Thoracic aorta (tissue), 2 donors: ENCODE data around the gene PCDH10. TPM values are rescaled to one million over a fixed set of nuclear protein-coding genes. Genes with fewer than 3 reads are reported as not detected.
"Not testable (repeated sequence)": the region's sequence is repeated elsewhere in the genome, so short reads cannot be mapped to it uniquely, and the experiment has no call there.

Experiments
- ATAC-seq: fragments of 150-250 bp; one replicate; pipeline ENCODE4 v1.8.0; 2017; ENCODE audit warnings: low read depth; ENCODE audit not compliant: insufficient number of reproducible peaks, low FRiP score
- DNase-seq: peaks from one replicate; pipeline ENCODE4 v3.0.0-alpha.2; 2020; ENCODE audit warnings: low spot score
- H3K27ac ChIP-seq, 2 donors: fragments of 200-600 bp; sonication (generic); 1 replicate in 1 of 2; 2 replicates in 1 of 2; pipeline ENCODE4 v1.5.1; 2016; ENCODE audit warnings: mild to moderate bottlenecking in 2 of 2, moderate library complexity in 2 of 2
- H3K27me3 ChIP-seq: fragments of 200-600 bp; sonication (generic); replicated peaks from 2 replicates; pipeline ENCODE4 v1.6.0; 2016; ENCODE audit warnings: mild to moderate bottlenecking; ENCODE audit not compliant: insufficient read depth
- H3K36me3 ChIP-seq: fragments of 200-600 bp; sonication (generic); one replicate; pipeline ENCODE4 v1.5.1; 2016
- H3K4me1 ChIP-seq, 2 donors: fragments of 200-600 bp; sonication (generic); 1 replicate in 1 of 2; 2 replicates in 1 of 2; pipeline versions ENCODE4 v1.5.1 to v1.6.0; 2016; ENCODE audit warnings: low read depth in 2 of 2, mild to moderate bottlenecking in 1 of 2; ENCODE audit not compliant: control insufficient read depth in 1 of 2
- H3K4me3 ChIP-seq: fragments of 200-600 bp; sonication (generic); 2 replicates; pipeline ENCODE4 v1.5.1; 2016; ENCODE audit warnings: mild to moderate bottlenecking
- H3K9me3 ChIP-seq: fragments of 200-600 bp; sonication (generic); 2 replicates; pipeline ENCODE4 v1.5.1; 2016
- CTCF ChIP-seq: fragments of 200-600 bp; sonication (generic); IDR thresholded peaks from one replicate; pipeline ENCODE4 v1.5.1; 2019; ENCODE audit warnings: antibody characterized with exemption
- total RNA-seq, 2 donors: library from RNA; depleted of rRNA; stranded (reverse); fragments of >200 nt; gene quantifications; one replicate each; pipeline versions ENCODE4 v1.1.0 to v1.2.3, GENCODE V29; 2016

The PCDH10 gene
- total RNA-seq, 2 donors from 2014 or later: 51.4 to 70.8 TPM

DNA sequence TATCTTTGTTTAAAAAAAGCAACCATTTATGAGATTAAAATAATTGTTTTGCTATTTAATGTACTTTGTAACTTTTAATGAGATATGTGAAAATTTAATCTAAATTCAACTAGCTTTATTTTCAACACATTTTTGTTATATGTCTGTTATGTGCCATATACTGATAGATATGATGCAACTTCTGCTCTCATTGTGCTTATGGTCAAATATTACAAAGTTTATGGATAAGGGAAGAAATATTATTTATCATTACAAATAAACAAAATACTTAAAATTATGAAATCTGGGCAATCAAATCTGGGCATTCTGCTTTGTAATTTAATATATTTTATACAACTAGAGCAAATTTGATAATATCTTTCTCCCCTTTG, 40.0 kb downstream of the PCDH10 start:
- no peaks in the 10 kb centered on the region for H3K36me3 ChIP-seq
- H3K4me1 ChIP-seq: peaks cover 3 to 19% of the 10 kb centered on the region in 2 donors
- no peak overlapping the region for H3K27ac ChIP-seq
- H3K27me3 ChIP-seq: no peaks in the 10 kb centered on the region
- H3K4me3 ChIP-seq: no peak overlapping the region
- H3K9me3 ChIP-seq: no peaks in the 10 kb centered on the region
- TF ChIP-seq CTCF: no peak
- ATAC-seq (no peak), DNase-seq (no peak)

DNA sequence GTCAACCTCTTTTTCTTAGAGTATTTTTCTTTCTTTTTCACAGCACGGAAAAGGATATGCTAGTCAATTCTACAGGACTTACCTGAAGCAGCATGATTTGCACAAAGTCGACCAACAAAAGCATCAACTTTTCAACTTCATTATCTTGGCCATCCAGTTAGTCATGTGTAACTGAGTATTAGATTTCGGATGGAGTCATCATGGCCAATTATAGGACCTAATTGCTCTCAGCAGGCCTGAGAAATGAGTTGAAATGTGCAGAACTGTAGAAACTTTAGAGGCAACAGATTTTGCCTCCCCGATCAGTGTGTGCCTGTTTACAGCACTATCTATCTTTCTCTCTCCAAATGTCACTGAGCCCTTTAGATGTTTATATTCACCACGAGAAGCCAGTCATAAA, 41.0 kb downstream of the PCDH10 start:
- ATAC-seq (no peak), DNase-seq (no peak)
- H3K9me3 ChIP-seq: no peaks in the 10 kb centered on the region
- H3K27ac ChIP-seq: no peak overlapping the region
- peaks cover 3 to 19% of the 10 kb centered on the region in 2 donors for H3K4me1 ChIP-seq
- H3K27me3 ChIP-seq: no peaks in the 10 kb centered on the region
- no peaks in the 10 kb centered on the region for H3K36me3 ChIP-seq
- H3K4me3 ChIP-seq: no peak overlapping the region
- TF ChIP-seq CTCF: no peak

DNA sequence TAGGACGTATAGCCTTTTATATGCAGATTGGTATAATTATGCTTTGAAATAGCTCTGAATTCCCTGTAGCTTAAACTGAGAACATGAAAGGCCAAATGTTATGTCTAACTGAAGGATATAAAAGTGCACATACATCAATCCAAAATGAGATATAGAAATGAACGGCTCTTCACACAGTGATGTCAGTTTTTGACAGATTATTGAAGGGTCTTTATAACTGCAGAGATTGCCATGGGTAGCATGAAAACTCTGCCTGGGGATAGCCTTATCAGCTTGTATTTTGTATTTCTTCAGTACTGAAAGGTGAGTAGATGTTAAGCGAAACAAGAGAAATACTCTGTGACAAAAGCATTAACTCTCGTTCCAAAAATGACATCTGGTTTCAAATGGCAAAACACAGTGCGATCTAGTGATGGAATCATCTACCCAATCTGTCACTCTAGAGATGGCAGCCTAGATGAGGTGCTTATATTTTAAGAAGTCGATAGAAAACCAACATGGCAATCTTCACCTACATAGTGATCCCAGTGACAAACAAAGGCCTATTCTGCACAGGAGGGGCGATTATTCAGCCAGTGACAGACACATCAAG, 59.7 kb downstream of the PCDH10 start:
- Histone ChIP-seq H3K27ac (no peak overlapping the region), H3K9me3 (no peaks in the 10 kb centered on the region), H3K4me1 (no peaks in the 10 kb centered on the region), H3K27me3 (no peaks in the 10 kb centered on the region), H3K36me3 (no peaks in the 10 kb centered on the region), H3K4me3 (no peak overlapping the region)
- no peak for ATAC-seq
- no peak for TF ChIP-seq CTCF
- no peak for DNase-seq

GRCh38 chr4:133233922-133234321, 84.8 kb downstream of the PCDH10 start:
- Histone ChIP-seq H3K27ac (no peak overlapping the region), H3K4me3 (no peak overlapping the region), H3K9me3 (no peaks in the 10 kb centered on the region), H3K27me3 (no peaks in the 10 kb centered on the region), H3K4me1 (peaks cover 0 to 8% of the 10 kb centered on the region in 2 donors), H3K36me3 (no peaks in the 10 kb centered on the region)
- no peak for DNase-seq
- ATAC-seq: no peak
- TF ChIP-seq CTCF: no peak

DNA sequence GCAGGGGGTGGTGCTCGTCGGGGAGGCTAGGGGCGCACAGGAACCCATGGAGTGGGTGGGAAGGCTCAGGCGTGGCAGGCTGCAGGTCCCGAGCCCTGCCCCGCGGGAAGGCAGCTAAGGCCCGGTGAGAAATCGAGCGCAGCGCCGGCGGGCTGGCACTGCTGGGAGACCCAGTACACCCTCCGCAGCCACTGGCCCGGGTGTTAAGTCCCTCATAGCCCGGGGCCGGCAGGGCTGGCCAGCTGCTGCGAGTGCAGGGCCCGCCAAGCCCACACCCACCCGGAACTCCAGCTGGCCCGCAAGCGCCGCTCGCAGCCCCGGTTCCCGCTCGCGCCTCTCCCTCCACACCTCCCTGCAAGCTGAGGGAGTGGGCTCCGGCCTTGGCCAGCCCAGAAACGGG, 91.4 kb downstream of the PCDH10 start:
- DNase-seq, H3K4me1 ChIP-seq, ATAC-seq: not testable (repeated sequence)

More for the DNA sequence above, 91.4 kb downstream of the PCDH10 start:
- not testable (repeated sequence) for H3K4me3 ChIP-seq, H3K9me3 ChIP-seq, H3K27me3 ChIP-seq, H3K27ac ChIP-seq, H3K36me3 ChIP-seq
